Activated CD8-positive, alpha-beta memory T cell treated with anti-CD3 and anti-CD28 coated beads for 48 hours (primary cell): ENCODE measurements around the gene SYNJ2.

Source experiments
- DNase-seq, 3 experiments: peaks; one replicate each; pipeline ENCODE4 v3.0.0-alpha.2; 2020; ENCODE audit warnings: low read depth in 2 of 3, low spot score in 2 of 3

The SYNJ2 gene

GRCh38 chr6:158118886-158119285, 137.2 kb downstream of the SYNJ2 start:
- DNase-seq: no peak

DNA sequence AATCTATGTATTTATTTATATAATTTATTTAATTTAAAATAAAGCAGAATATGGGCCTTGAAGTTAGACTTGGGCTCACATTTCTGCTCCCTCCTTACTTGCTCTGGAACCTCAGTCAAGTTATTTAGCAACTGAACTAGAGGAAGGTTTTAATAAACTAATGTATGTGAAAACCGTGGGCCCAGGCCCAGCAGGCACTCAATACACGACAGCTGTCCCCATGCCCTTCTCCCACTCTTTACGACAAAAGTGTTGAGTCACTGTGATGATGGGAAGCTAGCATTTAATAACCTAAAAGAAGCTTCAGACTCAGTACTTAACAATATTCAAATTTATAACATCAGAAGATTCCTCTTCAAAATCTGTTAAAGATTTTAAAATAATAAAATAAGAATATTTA, 139.7 kb downstream of the SYNJ2 start:
- DNase-seq: no peak

DNA sequence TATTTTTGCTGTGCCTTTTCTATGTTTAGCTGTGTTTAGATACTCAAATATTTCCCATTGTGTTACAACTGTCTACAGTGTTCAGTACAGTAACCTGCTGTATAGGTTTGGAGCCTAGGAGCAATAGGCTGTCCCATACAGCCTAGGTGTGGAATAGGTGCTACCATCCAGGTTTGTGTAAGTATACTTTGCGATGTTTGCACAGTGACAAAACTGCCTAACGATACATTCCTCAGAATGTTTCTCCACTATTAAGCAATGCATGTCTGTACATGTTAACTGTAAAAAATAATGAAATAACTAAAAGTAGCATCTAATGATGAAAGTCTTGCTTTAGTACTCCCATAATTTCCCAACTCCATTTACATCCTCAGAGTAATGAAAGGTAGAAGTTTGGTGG, 140.4 kb downstream of the SYNJ2 start:
- no peak for DNase-seq

- DNase-seq: no peak
Observed at GRCh38 chr6:158124288-158124687, 142.6 kb downstream of the SYNJ2 start.

- DNase-seq: no peak
Observed at GRCh38 chr6:158125271-158125670, 143.6 kb downstream of the SYNJ2 start.

GRCh38 chr6:158131926-158132325, 150.3 kb downstream of the SYNJ2 start:
- DNase-seq: no peak

- DNase-seq: no peak
Observed at GRCh38 chr6:158142789-158143188, 161.1 kb downstream of the SYNJ2 start.

DNA sequence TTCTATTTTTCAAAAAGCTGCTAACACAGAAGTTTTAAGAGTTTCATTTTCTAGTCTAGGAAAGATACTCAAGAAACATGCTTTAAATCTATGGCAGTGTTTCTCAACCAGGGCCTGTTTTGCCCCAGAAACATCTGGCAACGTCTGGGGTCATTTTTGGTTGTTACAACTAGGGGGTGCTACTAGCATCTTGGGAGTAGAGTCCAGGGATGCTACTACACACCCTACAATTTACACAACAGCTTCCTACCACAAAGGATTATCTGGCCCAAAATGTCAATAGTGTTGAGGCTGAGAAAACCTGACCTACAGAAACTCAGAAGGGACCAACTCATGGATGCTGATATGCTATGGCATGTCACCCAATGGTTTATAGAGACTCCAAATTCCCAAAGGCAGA, 162.0 kb downstream of the SYNJ2 start:
- DNase-seq: no peak
